HG02678 (cell line): Measurements from ENCODE around the gene YTHDC1.
"Not testable (repeated sequence)": the region's sequence is repeated elsewhere in the genome, so short reads cannot be mapped to it uniquely, and the experiment has no call there.

Experiments used
- ATAC-seq: cut with Tn5 transposase; IDR thresholded peaks from one replicate; pipeline ENCODE4 v1.9.1; 2021; ENCODE audit warnings: mild to moderate bottlenecking, moderate library complexity; ENCODE audit not compliant: unreplicated experiment

Gene YTHDC1

GRCh38 chr4:68349649-68350360, at the start of gene YTHDC1:
YTHDC1 (minus strand) TSS chr4:68350090; CDS start chr4:68349753, 337 bp downstream.
- peak; percentile 95 for ATAC-seq

DNA sequence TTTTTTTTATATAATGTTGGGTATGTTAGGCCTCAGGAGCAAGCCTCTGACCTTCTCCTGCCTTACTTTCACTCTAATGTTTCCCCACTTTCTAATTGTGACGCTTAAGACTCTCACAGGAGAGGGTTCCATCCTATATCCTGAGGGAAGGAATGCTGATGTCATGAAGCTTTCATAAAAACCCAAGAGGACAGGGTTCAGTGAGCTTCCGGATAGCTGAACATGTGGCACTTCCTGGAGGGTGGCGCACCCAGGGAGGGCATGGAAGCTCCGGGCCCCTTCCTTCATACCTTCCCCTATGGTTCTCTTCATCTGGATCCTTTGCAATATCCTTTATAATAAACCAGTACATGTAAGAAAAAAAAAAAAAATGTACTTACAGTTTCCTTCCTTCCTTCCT, 49.4 kb upstream of the YTHDC1 start:
- no peak for ATAC-seq

- no peak for ATAC-seq
These were observed 46.9 kb upstream of the YTHDC1 start for GRCh38 chr4:68396756-68397155.

DNA sequence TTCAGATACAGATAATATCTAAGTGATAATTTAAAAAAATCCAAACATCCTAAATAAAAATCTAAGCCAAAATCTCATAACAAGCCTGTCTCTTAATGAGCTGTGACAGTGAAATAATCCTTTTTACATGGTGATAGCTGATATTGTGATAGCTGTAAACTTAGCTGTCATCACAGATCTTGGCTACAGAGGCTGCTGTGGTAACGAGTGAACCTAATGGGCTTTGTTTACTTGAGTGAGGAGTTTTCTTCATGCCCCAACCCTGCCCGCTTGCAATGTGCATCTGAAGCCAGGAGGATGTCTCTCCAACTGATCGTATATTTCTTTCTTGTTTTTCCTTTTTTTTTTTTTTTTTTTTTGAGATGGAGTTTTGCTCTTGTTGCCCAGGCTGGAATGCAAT, 41.5 kb upstream of the YTHDC1 start:
- ATAC-seq, result no peak

DNA sequence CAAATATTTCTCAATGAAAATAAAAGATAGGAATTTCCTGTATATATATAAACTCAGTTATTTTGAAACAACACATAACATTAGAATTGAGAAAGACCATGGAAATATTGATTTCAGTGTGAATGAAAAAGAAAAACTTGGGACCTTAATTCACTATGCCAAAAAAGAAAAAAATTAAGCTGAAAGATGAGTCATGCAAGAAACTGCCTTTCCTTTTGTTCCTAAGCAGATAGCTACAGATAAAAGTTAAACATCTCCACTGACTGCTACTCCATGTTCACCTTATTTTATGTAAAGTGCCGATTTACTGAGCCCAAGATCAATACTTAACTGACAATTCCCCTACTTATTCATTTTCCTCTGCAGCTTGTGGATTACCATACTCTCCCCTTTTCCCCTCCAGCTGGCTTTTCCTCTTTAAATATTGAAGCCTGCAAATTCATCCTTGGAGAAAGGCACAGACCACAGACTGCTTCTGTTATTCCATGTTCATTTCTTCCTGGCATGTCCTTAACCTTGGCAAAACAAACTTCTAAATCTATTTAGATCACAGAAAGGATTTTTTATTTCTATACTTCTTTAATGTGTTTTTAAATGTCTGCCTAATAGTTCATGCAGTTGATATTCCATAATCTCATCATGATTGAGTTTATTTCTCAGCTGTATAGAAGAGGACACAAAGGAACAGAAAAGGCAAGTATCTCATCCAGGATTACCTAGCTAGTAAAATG, 40.5 kb upstream of the YTHDC1 start:
- no peak for ATAC-seq

- not testable (repeated sequence) for ATAC-seq
These were observed 39.6 kb upstream of the YTHDC1 start for GRCh38 chr4:68389386-68389913.

DNA sequence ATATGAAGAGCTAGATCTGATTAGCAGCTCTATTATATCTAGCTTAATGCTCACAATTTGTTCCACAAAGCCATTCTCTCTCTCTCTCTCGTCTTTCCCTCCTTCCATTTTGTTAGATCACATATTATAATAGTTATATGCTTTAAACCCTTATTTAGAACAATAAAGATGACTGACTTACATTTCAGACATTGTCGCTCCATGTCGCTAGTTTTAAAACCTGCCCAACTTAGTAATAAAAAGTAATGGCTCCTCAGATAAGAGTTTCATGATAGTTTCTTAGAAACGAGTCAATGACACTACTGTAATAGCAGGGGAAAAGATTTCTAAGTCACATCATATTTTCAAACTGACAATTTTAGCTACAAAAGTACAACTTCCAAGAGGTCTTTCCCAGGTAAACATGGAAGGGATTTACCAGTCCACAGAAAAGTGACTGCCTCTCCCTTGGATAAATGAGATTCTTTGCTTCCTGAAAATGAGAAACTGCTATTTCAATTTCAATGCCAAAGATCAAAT, 38.5 kb upstream of the YTHDC1 start:
- no peak for ATAC-seq

- ATAC-seq, result no peak
These were observed 35.4 kb upstream of the YTHDC1 start for GRCh38 chr4:68385267-68385666.

DNA sequence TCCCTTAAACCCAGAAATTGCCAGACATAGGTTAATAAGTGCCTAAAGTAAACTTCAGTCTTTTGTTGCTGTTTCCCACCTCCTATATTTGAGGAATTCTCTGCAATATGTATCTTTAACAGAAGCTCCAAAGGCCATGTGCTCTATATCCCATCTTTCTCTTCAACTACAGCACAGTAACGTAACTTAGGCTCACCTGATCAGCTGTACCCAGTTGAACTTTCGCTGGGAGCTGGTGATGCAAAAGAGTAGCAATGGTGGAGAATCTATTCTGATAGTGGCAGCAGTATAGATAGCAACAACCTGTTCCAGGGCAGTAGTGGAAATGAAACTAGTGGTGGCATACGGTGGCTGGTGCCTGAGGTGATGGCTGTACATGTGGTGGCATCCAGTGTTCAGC, 33.2 kb upstream of the YTHDC1 start:
- no peak for ATAC-seq

DNA sequence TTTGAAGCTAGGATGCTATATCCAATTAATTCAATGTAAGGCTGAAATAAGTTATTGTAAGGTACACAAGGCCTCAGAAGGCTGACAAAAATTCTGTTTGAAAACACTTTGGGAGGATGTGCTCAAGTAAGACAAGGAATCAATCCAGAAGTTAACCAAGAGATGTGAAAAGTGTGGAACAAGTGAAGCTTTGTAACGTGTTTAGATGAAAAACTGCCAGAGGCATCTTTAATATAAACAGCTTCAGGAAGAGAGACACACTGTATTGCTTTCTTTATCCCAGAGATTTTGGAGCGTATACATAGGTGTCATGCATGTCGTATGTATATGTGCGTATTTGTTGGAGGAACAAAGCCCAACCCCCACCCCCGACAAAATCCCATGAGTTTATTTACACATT, 28.3 kb upstream of the YTHDC1 start:
- ATAC-seq, result no peak

DNA sequence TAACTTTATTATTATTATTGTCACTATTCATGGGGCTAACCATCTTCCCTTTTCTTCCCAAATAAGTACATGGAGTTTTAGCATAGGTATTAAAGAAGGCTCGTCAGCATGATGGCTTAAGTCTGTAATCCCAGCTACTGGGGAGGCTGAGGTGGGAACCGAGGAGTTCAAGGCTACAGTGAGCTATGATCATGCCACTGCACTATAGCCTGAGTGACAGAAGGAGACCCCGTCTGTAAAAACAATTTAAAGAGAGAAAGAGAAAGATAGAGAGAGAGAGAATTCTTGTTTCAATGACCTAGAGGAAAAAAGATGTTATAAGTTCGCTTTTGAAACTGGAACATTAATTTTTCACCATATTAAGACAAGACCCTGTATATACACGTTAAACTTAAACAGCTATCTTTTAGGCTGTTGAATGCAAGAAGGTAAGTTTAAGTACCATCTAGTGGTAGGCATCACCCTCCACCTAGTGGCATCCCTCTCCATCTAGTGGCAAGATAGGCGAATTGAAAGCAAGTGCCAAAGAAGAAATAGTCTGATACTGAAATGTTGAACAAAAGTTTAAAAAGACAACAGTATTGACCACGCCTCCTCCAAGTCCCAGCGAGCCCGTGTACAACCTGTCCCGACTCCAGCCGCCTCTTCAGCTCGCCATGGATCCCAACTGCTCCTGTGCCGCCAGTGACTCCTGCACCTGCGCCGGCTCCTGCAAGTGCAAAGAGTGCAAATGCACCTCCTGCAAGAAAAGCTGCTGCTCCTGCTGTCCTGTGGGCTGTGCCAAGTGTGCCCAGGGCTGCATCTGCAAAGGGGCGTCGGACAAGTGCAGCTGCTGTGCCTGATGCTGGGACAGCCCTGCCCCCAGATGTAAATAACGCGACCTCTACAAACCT, 26.0 kb upstream of the YTHDC1 start:
- peak; percentile 84 for ATAC-seq

DNA sequence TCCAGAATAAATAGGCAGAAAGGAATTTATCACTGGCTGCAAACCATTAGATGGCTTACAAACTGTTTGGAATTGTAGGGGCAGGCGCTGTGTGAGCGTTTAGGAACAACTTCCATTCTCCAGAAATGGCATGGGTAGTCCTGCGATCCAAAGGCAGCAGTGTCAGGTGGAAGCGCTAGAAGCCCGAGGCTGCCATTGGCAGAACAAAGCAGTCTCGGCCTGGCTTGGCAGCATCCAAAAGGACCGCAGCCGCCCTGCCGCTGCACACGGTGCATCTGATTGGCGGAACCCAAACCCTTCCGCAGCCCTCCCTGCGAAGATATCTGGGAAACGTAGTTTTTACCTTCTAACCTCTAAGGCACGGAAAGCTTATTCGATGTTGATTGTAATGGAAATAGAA, 23.6 kb upstream of the YTHDC1 start:
- ATAC-seq, result peak; percentile 87

- no peak for ATAC-seq
These were observed 22.7 kb upstream of the YTHDC1 start for GRCh38 chr4:68372588-68372987.

GRCh38 chr4:68369142-68369805, 19.4 kb upstream of the YTHDC1 start:
- no peak for ATAC-seq

DNA sequence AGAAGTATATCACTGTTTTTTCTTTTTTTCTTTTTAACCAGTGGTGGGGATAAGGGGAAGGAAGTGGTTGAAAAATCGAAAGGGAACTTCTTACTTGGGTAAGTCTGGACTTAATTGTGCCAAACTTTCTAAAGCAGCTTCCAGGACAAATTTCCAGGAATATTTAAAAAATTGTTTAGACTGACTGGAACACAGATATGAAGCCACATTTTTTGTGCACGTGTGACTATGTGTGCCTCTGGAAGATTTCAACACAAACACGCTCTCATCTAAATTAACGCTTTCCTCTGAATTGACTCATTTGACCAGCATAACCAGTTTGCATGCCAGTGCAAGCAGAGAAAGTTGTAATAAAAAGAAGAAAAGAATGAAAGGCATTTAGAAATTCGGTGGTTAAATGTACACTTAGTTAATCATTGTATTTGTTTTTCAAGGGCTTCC, 18.8 kb upstream of the YTHDC1 start:
- ATAC-seq, result no peak

DNA sequence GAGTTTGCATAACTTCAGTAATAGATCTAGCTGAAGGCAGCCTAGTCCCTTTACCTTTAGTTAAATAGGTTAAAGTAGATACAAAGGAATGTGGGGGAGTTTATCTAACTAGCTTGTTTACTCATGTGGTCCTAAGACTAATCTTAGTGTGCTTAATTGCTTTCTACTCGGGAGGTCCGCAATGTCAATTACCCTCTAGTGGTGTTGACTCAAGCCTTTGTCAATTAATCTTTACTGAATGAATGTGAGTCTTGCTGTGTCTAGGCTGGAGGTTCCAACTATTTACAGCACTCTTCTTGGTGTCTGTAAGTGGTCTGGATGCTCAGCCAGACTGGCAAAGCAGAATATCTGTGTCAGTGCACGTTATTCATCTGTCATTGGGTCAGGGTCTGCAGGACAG, 17.9 kb upstream of the YTHDC1 start:
- no peak for ATAC-seq

- ATAC-seq, result no peak
These were observed 16.7 kb upstream of the YTHDC1 start for GRCh38 chr4:68366600-68366999.

DNA sequence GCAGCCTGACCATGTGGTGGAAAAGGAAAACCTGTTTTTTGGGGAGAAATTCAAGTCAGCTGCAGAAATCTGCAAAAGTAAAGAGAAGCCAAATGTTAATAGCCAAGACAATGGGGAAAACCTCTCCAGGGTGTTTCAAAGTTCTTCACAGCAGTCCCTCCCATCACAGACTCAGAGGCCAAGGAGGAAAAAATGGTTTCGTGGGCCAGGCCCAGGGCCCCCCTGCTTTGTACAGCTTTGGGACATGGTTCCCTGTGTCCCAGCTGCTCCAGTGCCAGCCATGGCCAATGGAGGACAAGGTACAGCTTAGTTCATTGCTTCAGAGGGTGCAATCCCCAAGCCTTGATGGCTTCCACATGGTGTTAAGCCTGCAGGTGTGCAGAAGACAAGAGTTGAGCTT, 15.2 kb upstream of the YTHDC1 start:
- ATAC-seq, result no peak

DNA sequence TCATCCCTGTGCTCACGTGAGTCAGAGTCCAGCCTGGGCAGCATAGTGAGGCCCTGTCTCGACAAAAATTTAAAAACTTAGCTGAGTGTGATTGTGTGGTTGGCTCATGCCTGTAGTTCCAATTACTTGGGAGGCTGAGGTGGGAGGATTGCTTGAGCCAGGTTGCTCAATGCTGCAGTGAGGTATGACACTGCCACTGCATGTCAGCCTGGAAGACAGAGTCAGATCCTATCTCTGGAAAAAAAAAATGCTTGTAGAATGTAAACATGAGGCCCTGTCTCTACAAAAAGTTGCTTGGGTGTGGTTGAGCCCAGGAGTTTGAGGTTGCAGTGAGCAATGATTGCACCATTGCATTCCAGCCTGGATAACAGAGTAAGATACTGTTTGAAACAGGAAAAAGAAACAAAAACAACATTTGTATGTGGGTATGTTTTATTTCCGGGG, 11.3 kb upstream of the YTHDC1 start:
- ATAC-seq, result no peak

- ATAC-seq, result no peak
These were observed 10.5 kb upstream of the YTHDC1 start for GRCh38 chr4:68360231-68360968.
